Lower lobe of right lung (tissue), 2 donors: Measurements from ENCODE around the gene ZNF384. TPM values are rescaled to one million over a fixed set of nuclear protein-coding genes. Genes with fewer than 3 reads are reported as not detected.

ENCODE experiments used
- ATAC-seq, 2 donors: fragments of 200-7000 bp; cut with Tn5 transposase; one replicate each; pipeline ENCODE4 v1.9.1; 2020 to 2022; ENCODE audit warnings: mild to moderate bottlenecking in 2 of 2, moderate library complexity in 2 of 2
- DNase-seq: peaks from one replicate; pipeline ENCODE4 v3.0.0-alpha.2; 2020
- H3K27ac ChIP-seq: fragments of 200-600 bp; one replicate; pipeline ENCODE4 v1.8.0; 2022
- H3K27me3 ChIP-seq: fragments of 200-600 bp; one replicate; pipeline ENCODE4 v1.8.0; 2022; ENCODE audit warnings: low read depth
- H3K36me3 ChIP-seq: fragments of 200-600 bp; one replicate; pipeline ENCODE4 v1.8.0; 2022; ENCODE audit warnings: mild to moderate bottlenecking
- H3K4me1 ChIP-seq: fragments of 200-600 bp; one replicate; pipeline ENCODE4 v1.8.0; 2022
- H3K4me3 ChIP-seq: fragments of 200-600 bp; one replicate; pipeline ENCODE4 v1.8.0; 2022; ENCODE audit warnings: mild to moderate bottlenecking
- H3K9me3 ChIP-seq: fragments of 200-600 bp; one replicate; pipeline ENCODE4 v1.8.0; 2022
- intact Hi-C: fragments of 100-400 bp; cut with DNase I; formaldehyde crosslinking; loops from one replicate; pipeline ENCODE4 v1.11.0; 2022
- total RNA-seq: library from RNA; stranded (reverse); fragmentation: NEBNext Ultra II Directional; extraction: Animal tissue kit (Norgen Biotek cat#: 25700); gene quantifications from one replicate; pipeline ENCODE4 v1.2.1, GENCODE V29; 2021
- TF ChIP-seq, protein P1 (sequence below): fragments of 200-600 bp; IDR thresholded peaks from one replicate; pipeline ENCODE4 v1.8.0; 2022; ENCODE audit warnings: antibody characterized with exemption, mild to moderate bottlenecking
- donor health status: DM: no; HTN: yes; CAD: no; lungs with severe emphysema.

Gene ZNF384
- total RNA-seq, 1 donor from 2014 or later = 48.7 TPM

DNA sequence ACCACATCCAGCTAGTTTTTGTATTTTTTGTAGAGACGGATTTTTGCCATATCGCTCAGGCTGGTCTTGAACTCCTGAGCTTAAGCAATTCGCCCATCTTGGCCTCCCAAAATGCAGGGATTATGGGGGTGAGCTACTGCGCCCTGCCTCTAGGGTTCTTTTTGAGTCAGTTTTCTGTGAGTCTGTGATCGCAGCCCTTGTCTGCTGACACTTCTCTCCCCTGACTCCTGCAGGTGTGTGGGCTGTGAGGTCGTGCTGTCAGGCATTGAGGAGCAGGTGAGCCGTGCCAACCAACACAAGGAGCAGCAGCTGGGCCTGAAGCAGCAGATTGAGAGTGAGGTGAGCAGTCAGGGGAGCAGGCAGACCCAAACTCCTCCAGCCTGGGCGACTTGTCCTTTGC, 41.0 kb upstream of the ZNF384 start:
- H3K9me3 ChIP-seq = no peaks in the 10 kb centered on the region
- ATAC-seq (no peak), DNase-seq (no peak)
- TF ChIP-seq, protein P1, sequence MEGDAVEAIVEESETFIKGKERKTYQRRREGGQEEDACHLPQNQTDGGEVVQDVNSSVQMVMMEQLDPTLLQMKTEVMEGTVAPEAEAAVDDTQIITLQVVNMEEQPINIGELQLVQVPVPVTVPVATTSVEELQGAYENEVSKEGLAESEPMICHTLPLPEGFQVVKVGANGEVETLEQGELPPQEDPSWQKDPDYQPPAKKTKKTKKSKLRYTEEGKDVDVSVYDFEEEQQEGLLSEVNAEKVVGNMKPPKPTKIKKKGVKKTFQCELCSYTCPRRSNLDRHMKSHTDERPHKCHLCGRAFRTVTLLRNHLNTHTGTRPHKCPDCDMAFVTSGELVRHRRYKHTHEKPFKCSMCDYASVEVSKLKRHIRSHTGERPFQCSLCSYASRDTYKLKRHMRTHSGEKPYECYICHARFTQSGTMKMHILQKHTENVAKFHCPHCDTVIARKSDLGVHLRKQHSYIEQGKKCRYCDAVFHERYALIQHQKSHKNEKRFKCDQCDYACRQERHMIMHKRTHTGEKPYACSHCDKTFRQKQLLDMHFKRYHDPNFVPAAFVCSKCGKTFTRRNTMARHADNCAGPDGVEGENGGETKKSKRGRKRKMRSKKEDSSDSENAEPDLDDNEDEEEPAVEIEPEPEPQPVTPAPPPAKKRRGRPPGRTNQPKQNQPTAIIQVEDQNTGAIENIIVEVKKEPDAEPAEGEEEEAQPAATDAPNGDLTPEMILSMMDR = no peak
- H3K4me1 ChIP-seq = peaks cover 2% of the 10 kb centered on the region
- no peak overlapping the region for H3K27ac ChIP-seq
- intact Hi-C loops = loop anchor here (10.0 kb wide), 1 partner anchor 55 kb away; the partner anchor contains the start of gene CD4
- no peak overlapping the region for H3K4me3 ChIP-seq
- H3K27me3 ChIP-seq = no peaks in the 10 kb centered on the region
- peaks cover 68% of the 10 kb centered on the region for H3K36me3 ChIP-seq

DNA sequence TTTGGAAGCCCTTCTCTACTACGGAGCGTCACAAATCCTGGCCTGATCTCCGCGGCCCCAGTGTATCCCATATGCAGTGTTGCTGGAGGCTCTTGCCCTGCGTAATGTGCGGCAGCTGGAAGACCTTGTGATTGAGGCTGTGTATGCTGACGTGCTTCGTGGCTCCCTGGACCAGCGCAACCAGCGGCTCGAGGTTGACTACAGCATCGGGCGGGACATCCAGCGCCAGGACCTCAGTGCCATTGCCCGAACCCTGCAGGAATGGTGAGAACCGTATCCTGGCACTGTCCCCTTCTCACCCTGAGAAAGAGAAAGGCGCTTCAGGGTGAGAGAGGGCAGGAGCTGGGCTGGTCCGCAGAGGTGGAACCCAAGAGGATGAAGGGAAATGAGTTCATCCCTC, 40.0 kb upstream of the ZNF384 start:
- Histone ChIP-seq H3K9me3 (no peaks in the 10 kb centered on the region), H3K36me3 (peaks cover 61% of the 10 kb centered on the region), H3K4me1 (peaks cover 11% of the 10 kb centered on the region), H3K27me3 (no peaks in the 10 kb centered on the region), H3K4me3 (no peak overlapping the region), H3K27ac (no peak overlapping the region)
- intact Hi-C loops = no loop called here
- TF ChIP-seq, protein P1 = no peak
- ATAC-seq (no peak), DNase-seq (no peak)

DNA sequence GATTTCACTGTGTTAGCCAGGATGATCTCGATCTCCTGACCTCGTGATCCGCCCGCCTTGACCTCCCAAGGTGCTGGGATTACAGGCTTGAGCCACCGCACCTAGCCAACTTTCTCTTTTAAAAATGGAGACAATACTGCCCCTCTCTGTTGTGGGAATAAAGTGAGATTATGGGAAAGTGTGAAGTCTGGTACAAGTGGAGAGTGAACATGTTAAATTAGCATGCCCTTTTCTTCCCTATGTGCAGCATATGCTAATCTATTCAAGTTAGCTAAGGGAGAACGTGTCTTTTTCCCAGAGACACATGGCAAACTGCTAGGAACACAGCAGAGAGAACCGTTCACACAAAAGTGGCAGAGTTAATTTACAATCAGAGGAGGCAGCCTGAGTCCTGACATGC, 36.2 kb upstream of the ZNF384 start:
- Histone ChIP-seq H3K9me3 (no peaks in the 10 kb centered on the region), H3K36me3 (peaks cover 35% of the 10 kb centered on the region), H3K27me3 (no peaks in the 10 kb centered on the region), H3K27ac (no peak overlapping the region), H3K4me3 (no peak overlapping the region), H3K4me1 (peaks cover 11% of the 10 kb centered on the region)
- TF ChIP-seq, protein P1 = no peak
- intact Hi-C loops = no loop called here
- ATAC-seq (no peak), DNase-seq (no peak)

DNA sequence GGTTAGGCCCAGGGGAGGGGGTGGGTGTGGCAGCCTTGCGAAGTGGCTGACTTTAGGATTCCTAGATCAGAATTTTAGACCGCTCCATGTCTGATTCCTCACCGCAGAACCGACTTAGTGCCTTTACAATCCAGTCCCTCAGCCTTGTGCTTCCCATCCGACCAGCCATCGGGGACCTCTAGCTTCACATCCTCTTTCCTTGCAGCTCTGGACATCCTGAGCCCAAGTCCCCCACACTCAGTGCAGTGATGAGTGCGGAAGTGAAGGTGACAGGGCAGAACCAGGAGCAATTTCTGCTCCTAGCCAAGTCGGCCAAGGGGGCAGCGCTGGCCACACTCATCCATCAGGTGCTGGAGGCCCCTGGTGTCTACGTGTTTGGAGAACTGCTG, 35.2 kb upstream of the ZNF384 start:
- ATAC-seq = peak; percentile 32 to 37
- intact Hi-C loops = no loop called here
- peak overlapping the region; percentile 91 for H3K27ac ChIP-seq
- H3K27me3 ChIP-seq = no peaks in the 10 kb centered on the region
- peaks cover 25% of the 10 kb centered on the region for H3K36me3 ChIP-seq
- H3K4me1 ChIP-seq = peaks cover 11% of the 10 kb centered on the region
- H3K9me3 ChIP-seq = no peaks in the 10 kb centered on the region
- peak overlapping the region; percentile 70 for H3K4me3 ChIP-seq
- TF ChIP-seq, protein P1 = no peak
- DNase-seq = peak; percentile 53

DNA sequence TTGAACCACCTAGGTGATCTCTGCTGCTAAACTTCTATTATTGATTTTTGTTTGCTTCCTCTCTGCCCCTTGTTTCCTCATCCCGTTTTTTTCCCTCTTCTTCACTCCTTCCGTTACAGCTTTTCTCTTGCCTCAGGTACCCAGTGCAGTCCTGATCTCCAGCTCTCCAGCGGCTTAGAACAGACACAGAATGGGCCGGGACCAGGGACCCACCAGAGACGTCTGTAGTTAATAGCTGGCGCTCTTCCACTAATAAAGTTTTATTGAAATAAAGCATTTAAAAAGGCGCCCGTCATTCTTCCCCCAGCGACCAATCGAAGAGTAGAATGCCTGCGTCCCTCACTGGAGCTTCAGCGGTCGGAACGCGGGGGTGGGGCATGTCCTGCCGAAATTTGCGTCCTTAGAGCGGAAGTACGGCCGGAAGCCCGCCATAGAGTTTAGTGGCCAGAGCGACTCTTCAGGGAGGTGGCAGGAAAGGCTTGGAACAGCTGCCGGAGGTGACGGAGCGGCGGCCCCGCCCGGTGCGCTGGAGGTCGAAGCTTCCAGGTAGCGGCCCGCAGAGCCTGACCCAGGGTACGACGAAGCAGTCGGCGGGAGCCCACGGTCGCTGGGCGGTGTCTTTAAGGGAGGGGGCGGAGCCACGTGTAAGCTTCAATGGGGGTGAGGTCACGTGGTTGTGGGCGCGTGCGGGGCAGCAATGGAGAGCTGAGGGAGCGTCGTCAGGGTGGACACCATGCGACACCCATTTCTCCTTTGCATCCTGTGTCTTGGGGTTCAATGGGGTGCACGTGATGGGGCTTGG, 34.6 kb upstream of the ZNF384 start, which contains the start of gene COPS7A:
Gene COPS7A, plus strand, starts transcription at position 440 of the 802 bp plus-strand sequence. CDS start 611 bp downstream, outside the sequence.
- peaks cover 11% of the 10 kb centered on the region for H3K4me1 ChIP-seq
- H3K27ac ChIP-seq = peak within 1 kb of the TSS; percentile 91
- H3K9me3 ChIP-seq = no peaks in the 10 kb centered on the region
- TF ChIP-seq, protein P1 = no peak
- peak within 1 kb of the TSS; percentile 70 for H3K4me3 ChIP-seq
- no peaks in the 10 kb centered on the region for H3K27me3 ChIP-seq
- DNase-seq (peak; percentile 99), ATAC-seq (peak; percentile 99)
- intact Hi-C loops = no loop called here
- H3K36me3 ChIP-seq = peaks cover 19% of the 10 kb centered on the region
